Measurements from ENCODE around the gene RYR3. TPM values are rescaled to one million over a fixed set of nuclear protein-coding genes. Genes with fewer than 3 reads are reported as not detected.

The RYR3 gene
- total RNA-seq, 1 donor from 2014 or later, result not detected

GRCh38 chr15:33282226-33283020 is 28.3 kb upstream of the RYR3 start:
- POLR2A ChIA-PET, result no interaction called here
- intact Hi-C loops (cut with micrococcal nuclease), result no loop called here
- H3K27ac Mint-ChIP-seq, result no peak overlapping the region
- no peaks in the 10 kb centered on the region for H3K36me3 Mint-ChIP-seq (ENCODE audit: low read depth)
- TF ChIP-seq, protein P1, sequence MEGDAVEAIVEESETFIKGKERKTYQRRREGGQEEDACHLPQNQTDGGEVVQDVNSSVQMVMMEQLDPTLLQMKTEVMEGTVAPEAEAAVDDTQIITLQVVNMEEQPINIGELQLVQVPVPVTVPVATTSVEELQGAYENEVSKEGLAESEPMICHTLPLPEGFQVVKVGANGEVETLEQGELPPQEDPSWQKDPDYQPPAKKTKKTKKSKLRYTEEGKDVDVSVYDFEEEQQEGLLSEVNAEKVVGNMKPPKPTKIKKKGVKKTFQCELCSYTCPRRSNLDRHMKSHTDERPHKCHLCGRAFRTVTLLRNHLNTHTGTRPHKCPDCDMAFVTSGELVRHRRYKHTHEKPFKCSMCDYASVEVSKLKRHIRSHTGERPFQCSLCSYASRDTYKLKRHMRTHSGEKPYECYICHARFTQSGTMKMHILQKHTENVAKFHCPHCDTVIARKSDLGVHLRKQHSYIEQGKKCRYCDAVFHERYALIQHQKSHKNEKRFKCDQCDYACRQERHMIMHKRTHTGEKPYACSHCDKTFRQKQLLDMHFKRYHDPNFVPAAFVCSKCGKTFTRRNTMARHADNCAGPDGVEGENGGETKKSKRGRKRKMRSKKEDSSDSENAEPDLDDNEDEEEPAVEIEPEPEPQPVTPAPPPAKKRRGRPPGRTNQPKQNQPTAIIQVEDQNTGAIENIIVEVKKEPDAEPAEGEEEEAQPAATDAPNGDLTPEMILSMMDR (IDR thresholded peaks at IDR 0.05), result no peak
- H3K27me3 Mint-ChIP-seq, result no peaks in the 10 kb centered on the region
- H3K9me3 Mint-ChIP-seq, result no peaks in the 10 kb centered on the region
- ATAC-seq (ENCODE audit: low read depth) (no peak), DNase-seq (no peak)
- no peak overlapping the region for H3K4me3 Mint-ChIP-seq
- CTCF ChIA-PET, result no interaction called here
- H3K4me1 Mint-ChIP-seq, result no peaks in the 10 kb centered on the region

GRCh38 chr15:33283576-33283975 is 27.2 kb upstream of the RYR3 start:
- no peak overlapping the region for H3K4me3 Mint-ChIP-seq

DNA sequence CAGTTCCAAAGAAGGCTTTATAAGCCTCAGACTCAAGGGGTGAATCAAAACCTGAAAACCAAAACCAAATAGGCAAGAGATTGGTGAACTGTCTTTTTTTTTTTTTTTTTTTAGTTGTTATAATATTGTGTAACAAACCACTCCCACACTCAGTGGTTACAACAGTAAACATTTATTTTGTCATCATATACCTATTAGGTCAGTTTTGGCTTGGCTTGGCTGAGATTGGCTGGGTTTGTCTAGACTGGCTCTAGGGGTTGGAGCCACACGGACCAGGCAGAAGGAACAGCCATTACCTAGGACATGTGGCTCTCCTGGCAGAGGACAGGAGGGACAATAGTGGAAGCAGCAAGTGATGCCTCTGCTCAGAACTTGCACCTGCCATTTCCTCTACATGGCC is 26.4 kb upstream of the RYR3 start:
- ATAC-seq (ENCODE audit: low read depth) (no peak), DNase-seq (no peak)
- TF ChIP-seq, protein P1 (IDR thresholded peaks at IDR 0.05), result no peak
- ChIA-PET CTCF (no interaction called here), POLR2A (no interaction called here)
- Mint-ChIP-seq H3K36me3 (ENCODE audit: low read depth) (no peaks in the 10 kb centered on the region), H3K4me3 (no peak overlapping the region), H3K27me3 (no peaks in the 10 kb centered on the region), H3K9me3 (no peaks in the 10 kb centered on the region), H3K27ac (no peak overlapping the region), H3K4me1 (no peaks in the 10 kb centered on the region)
- intact Hi-C loops (cut with micrococcal nuclease), result no loop called here

More at GRCh38 chr15:33283576-33283975, 27.2 kb upstream of the RYR3 start:
- TF ChIP-seq, protein P1 (IDR thresholded peaks at IDR 0.05), result no peak
- H3K9me3 Mint-ChIP-seq, result no peaks in the 10 kb centered on the region
- ATAC-seq (ENCODE audit: low read depth) (no peak), DNase-seq (no peak)
- intact Hi-C loops (cut with micrococcal nuclease), result no loop called here
- H3K36me3 Mint-ChIP-seq (ENCODE audit: low read depth), result no peaks in the 10 kb centered on the region
- H3K27ac Mint-ChIP-seq, result no peak overlapping the region
- CTCF ChIA-PET, result no interaction called here
- no peaks in the 10 kb centered on the region for H3K4me1 Mint-ChIP-seq
- no peaks in the 10 kb centered on the region for H3K27me3 Mint-ChIP-seq
- POLR2A ChIA-PET, result no interaction called here

GRCh38 chr15:33292717-33293307 is 18.0 kb upstream of the RYR3 start:
- H3K4me3 Mint-ChIP-seq, result no peak overlapping the region
- H3K4me1 Mint-ChIP-seq, result no peaks in the 10 kb centered on the region
- TF ChIP-seq, protein P1 (IDR thresholded peaks at IDR 0.05), result no peak
- ATAC-seq (ENCODE audit: low read depth), result no peak
- CTCF ChIA-PET, result interaction anchor here (0.7 to 4.2 kb wide), 9 partner anchors 15 to 1383 kb away, joined by 3 to 28 read pairs (median 4); no protein-coding TSS in a partner anchor
- DNase-seq, result no peak
- no peak overlapping the region for H3K27ac Mint-ChIP-seq
- H3K9me3 Mint-ChIP-seq, result no peaks in the 10 kb centered on the region
- POLR2A ChIA-PET, result no interaction called here
- intact Hi-C loops (cut with micrococcal nuclease), result loop anchor here (1.0 to 10.0 kb wide), 4 partner anchors 206 to 672 kb away; no protein-coding TSS in a partner anchor
- no peaks in the 10 kb centered on the region for H3K36me3 Mint-ChIP-seq (ENCODE audit: low read depth)
- H3K27me3 Mint-ChIP-seq, result peaks cover 5% of the 10 kb centered on the region

- ATAC-seq (ENCODE audit: low read depth) (no peak), DNase-seq (no peak)
- H3K4me1 Mint-ChIP-seq, result no peaks in the 10 kb centered on the region
Observed at GRCh38 chr15:33293713-33294334, 16.9 kb upstream of the RYR3 start.

More at GRCh38 chr15:33293713-33294334, 16.9 kb upstream of the RYR3 start:
- ChIA-PET POLR2A (no interaction called here), CTCF (interaction anchor here (1.0 to 4.2 kb wide), 3 partner anchors 13 to 407 kb away, joined by 3 to 28 read pairs (median 8); no protein-coding TSS in a partner anchor)
- H3K9me3 Mint-ChIP-seq, result no peaks in the 10 kb centered on the region
- H3K4me3 Mint-ChIP-seq, result no peak overlapping the region
- intact Hi-C loops (cut with micrococcal nuclease), result loop anchor here (2.0 to 10.0 kb wide), 3 partner anchors 207 to 671 kb away; no protein-coding TSS in a partner anchor
- no peaks in the 10 kb centered on the region for H3K36me3 Mint-ChIP-seq (ENCODE audit: low read depth)
- TF ChIP-seq, protein P1 (IDR thresholded peaks at IDR 0.05), result no peak
- H3K27me3 Mint-ChIP-seq, result peaks cover 5% of the 10 kb centered on the region
- H3K27ac Mint-ChIP-seq, result no peak overlapping the region

All from activated B cell treated with CpG ODN at 0.5 μM for 24 hours (primary cell).